Measurements from ENCODE around the gene DPM3. TPM values are rescaled to one million over a fixed set of nuclear protein-coding genes. Genes with fewer than 3 reads are reported as not detected.

The DPM3 gene
- total and polyA plus RNA-seq, 9 of the 15 experiments (the other 6 are each of a cell fraction or from before 2014, with no cell fraction given) = 3.7 to 120 (median 36.4) TPM

DNA sequence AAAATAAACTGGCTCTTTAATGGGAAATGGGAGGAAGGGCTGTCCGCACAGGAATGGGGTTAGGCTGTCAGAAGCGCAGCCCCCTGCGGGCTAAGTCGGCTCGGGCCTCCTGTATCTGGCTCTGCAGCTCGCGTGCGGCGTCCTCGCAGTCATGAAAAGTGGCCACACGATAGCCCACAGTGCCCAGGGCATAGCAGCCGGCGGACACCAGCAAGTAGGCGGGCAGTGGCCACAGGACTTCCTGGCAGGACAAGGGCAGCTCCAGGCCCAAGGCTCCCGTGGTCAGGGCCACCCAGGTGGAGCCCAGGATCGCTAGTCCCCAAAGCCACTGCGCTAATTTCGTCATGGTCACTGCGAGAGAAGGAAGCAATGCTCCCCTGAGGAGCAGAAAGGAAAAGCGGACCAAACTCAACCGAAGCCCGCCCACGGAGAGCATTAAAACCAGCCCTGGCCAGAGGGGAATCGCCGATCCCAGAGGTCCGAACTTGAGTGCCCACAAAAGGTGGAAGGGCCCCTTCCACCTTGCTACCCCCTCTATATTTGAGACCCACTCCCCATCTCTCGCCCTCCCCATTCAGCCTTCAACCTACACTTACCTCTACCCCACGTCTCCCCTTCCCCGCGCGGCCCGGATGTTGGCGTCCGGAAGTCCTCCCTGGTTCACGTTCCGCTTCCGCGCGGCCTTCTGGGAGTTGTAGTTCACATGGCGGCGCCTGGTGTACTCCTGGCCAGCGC is at the start of gene DPM3 (continued):
- no peak for TF ChIP-seq MTF1 (CRISPR knock-in tag; IDR thresholded peaks at IDR 0.05; ENCODE audit: borderline replicate concordance)
- no peak for TF ChIP-seq ZKSCAN8 (CRISPR knock-in tag; IDR thresholded peaks at IDR 0.05)
- TF ChIP-seq, protein P1, sequence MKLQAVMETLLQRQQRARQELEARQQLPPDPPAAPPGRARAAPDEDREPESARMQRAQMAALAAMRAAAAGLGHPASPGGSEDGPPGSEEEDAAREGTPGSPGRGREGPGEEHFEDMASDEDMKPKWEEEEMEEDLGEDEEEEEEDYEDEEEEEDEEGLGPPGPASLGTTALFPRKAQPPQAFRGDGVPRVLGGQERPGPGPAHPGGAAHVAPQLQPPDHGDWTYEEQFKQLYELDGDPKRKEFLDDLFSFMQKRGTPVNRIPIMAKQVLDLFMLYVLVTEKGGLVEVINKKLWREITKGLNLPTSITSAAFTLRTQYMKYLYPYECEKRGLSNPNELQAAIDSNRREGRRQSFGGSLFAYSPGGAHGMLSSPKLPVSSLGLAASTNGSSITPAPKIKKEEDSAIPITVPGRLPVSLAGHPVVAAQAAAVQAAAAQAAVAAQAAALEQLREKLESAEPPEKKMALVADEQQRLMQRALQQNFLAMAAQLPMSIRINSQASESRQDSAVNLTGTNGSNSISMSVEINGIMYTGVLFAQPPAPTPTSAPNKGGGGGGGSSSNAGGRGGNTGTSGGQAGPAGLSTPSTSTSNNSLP (IDR thresholded peaks at IDR 0.05; ENCODE audit: borderline replicate concordance, low read depth, low read length) = no peak
- no peak for TF ChIP-seq U2AF1 (optimal IDR thresholded peaks at IDR 0.05; ENCODE audit: low read depth, low read length)
- TF ChIP-seq PML (IDR thresholded peaks at IDR 0.05; ENCODE audit: low read length) = 0 out of 2 replicates have a peak, but pooled peaks have one; percentile 28
- TF ChIP-seq, protein P2, sequence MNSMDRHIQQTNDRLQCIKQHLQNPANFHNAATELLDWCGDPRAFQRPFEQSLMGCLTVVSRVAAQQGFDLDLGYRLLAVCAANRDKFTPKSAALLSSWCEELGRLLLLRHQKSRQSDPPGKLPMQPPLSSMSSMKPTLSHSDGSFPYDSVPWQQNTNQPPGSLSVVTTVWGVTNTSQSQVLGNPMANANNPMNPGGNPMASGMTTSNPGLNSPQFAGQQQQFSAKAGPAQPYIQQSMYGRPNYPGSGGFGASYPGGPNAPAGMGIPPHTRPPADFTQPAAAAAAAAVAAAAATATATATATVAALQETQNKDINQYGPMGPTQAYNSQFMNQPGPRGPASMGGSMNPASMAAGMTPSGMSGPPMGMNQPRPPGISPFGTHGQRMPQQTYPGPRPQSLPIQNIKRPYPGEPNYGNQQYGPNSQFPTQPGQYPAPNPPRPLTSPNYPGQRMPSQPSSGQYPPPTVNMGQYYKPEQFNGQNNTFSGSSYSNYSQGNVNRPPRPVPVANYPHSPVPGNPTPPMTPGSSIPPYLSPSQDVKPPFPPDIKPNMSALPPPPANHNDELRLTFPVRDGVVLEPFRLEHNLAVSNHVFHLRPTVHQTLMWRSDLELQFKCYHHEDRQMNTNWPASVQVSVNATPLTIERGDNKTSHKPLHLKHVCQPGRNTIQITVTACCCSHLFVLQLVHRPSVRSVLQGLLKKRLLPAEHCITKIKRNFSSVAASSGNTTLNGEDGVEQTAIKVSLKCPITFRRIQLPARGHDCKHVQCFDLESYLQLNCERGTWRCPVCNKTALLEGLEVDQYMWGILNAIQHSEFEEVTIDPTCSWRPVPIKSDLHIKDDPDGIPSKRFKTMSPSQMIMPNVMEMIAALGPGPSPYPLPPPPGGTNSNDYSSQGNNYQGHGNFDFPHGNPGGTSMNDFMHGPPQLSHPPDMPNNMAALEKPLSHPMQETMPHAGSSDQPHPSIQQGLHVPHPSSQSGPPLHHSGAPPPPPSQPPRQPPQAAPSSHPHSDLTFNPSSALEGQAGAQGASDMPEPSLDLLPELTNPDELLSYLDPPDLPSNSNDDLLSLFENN (IDR thresholded peaks at IDR 0.05; ENCODE audit: low read depth in 2 of 2, low read length in 2 of 2) = no peak; a peak in 1 of 4 replicates
- TF ChIP-seq RBM15 (IDR thresholded peaks at IDR 0.05; ENCODE audit: insufficient read depth, low read length) = no peak
- TF ChIP-seq, protein P3, sequence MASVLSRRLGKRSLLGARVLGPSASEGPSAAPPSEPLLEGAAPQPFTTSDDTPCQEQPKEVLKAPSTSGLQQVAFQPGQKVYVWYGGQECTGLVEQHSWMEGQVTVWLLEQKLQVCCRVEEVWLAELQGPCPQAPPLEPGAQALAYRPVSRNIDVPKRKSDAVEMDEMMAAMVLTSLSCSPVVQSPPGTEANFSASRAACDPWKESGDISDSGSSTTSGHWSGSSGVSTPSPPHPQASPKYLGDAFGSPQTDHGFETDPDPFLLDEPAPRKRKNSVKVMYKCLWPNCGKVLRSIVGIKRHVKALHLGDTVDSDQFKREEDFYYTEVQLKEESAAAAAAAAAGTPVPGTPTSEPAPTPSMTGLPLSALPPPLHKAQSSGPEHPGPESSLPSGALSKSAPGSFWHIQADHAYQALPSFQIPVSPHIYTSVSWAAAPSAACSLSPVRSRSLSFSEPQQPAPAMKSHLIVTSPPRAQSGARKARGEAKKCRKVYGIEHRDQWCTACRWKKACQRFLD (CRISPR knock-in tag; IDR thresholded peaks at IDR 0.05) = peak; percentile 53
- TF ChIP-seq, protein P4, sequence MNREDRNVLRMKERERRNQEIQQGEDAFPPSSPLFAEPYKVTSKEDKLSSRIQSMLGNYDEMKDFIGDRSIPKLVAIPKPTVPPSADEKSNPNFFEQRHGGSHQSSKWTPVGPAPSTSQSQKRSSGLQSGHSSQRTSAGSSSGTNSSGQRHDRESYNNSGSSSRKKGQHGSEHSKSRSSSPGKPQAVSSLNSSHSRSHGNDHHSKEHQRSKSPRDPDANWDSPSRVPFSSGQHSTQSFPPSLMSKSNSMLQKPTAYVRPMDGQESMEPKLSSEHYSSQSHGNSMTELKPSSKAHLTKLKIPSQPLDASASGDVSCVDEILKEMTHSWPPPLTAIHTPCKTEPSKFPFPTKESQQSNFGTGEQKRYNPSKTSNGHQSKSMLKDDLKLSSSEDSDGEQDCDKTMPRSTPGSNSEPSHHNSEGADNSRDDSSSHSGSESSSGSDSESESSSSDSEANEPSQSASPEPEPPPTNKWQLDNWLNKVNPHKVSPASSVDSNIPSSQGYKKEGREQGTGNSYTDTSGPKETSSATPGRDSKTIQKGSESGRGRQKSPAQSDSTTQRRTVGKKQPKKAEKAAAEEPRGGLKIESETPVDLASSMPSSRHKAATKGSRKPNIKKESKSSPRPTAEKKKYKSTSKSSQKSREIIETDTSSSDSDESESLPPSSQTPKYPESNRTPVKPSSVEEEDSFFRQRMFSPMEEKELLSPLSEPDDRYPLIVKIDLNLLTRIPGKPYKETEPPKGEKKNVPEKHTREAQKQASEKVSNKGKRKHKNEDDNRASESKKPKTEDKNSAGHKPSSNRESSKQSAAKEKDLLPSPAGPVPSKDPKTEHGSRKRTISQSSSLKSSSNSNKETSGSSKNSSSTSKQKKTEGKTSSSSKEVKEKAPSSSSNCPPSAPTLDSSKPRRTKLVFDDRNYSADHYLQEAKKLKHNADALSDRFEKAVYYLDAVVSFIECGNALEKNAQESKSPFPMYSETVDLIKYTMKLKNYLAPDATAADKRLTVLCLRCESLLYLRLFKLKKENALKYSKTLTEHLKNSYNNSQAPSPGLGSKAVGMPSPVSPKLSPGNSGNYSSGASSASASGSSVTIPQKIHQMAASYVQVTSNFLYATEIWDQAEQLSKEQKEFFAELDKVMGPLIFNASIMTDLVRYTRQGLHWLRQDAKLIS (CRISPR knock-in tag; IDR thresholded peaks at IDR 0.05) = peak; percentile 31; the same call in 1 of the 2 replicates
- peak; percentile 92 for TF ChIP-seq SUPT5H (IDR thresholded peaks at IDR 0.05)
- no peak for TF ChIP-seq ZFP30 (CRISPR knock-in tag; IDR thresholded peaks at IDR 0.05; ENCODE audit: borderline replicate concordance)
- peak; percentile 100 for TF ChIP-seq ZNF143 (CRISPR knock-in tag; IDR thresholded peaks at IDR 0.05)
- TF ChIP-seq, protein P5, sequence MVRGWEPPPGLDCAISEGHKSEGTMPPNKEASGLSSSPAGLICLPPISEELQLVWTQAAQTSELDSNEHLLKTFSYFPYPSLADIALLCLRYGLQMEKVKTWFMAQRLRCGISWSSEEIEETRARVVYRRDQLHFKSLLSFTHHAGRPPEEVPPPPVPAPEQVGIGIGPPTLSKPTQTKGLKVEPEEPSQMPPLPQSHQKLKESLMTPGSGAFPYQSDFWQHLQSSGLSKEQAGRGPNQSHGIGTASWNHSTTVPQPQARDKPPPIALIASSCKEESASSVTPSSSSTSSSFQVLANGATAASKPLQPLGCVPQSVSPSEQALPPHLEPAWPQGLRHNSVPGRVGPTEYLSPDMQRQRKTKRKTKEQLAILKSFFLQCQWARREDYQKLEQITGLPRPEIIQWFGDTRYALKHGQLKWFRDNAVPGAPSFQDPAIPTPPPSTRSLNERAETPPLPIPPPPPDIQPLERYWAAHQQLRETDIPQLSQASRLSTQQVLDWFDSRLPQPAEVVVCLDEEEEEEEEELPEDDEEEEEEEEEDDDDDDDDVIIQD (CRISPR knock-in tag; IDR thresholded peaks at IDR 0.05) = no peak
- TF ChIP-seq HLTF (IDR thresholded peaks at IDR 0.05) = no peak
- no peak for TF ChIP-seq GTF2A2 (tag; IDR thresholded peaks at IDR 0.05)

Measured in K562 (cell line).